ENCODE data around the gene HADHB. TPM values are rescaled to one million over a fixed set of nuclear protein-coding genes. Genes with fewer than 3 reads are reported as not detected.
A peak's percentile ranks its signal among the peaks of the same experiment; 100 is the strongest.

The HADHB gene
- total and polyA plus RNA-seq, 2 of the 13 experiments (the other 11 are each of a cell fraction or from before 2014, with no cell fraction given), result 112 to 238 TPM

DNA sequence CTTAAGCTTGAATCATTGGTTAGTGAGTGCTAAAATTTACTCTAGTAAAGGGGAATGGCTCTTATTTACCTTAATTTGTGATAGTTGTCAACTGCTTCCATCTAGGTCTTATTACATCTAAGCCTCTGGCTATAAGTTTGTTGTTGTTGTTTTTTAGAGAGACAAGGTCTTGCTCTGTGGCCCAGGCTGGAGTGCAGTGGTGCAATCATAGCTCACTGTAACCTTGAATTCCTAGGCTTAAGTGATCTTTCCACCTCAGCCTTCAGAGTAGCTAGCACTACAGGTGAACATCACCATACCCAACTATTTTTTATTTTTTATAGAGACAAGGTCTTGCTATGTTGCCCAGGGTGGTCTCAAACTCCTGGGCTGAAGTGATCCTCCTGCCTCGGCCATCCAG, 6.9 kb upstream of the HADHB start:
- WGBS (ENCODE audit: low lambda C conversion rate), result 67% methylated on average over 1 of the region's 1 CpG
- H4K20me1 ChIP-seq (ENCODE audit: insufficient read depth, low read length), result peaks cover 28% of the 10 kb centered on the region
- no TSS peak for BruUV-seq (replicated peaks)
- no peak for FAIRE-seq
- no peaks in the 10 kb centered on the region for H3K9me3 ChIP-seq (ENCODE audit: low read length)
- H3K9ac ChIP-seq (ENCODE audit: insufficient read depth, low read depth, low read length), result no peak overlapping the region
- H3K79me2 ChIP-seq (ENCODE audit: insufficient read depth, low read length), result peaks cover 50% of the 10 kb centered on the region
- peak overlapping the region; percentile 23 for H3K27ac ChIP-seq (ENCODE audit: extremely low read length, insufficient read depth, low read length)
- no peak for DNase-seq (ENCODE audit: low spot score)
- in situ Hi-C loops (cut with HindIII; ENCODE audit: extremely low pct_ligation_motif_present, low pct_unique_long_range_greater_than_20kb) (loop anchor here (5.0 to 10.0 kb wide), 2 partner anchors 94 to 227 kb away; no protein-coding TSS in a partner anchor), intact Hi-C loops (cut with micrococcal nuclease; ENCODE audit: unreplicated experiment) (no loop called here)
- CTCF ChIA-PET (ENCODE audit: low intra/inter-chr PET ratio, low total read pairs), result interaction anchor here (0.9 kb wide), 1 partner anchor 76 kb away, joined by 3 read pairs; no protein-coding TSS in a partner anchor
- no peak overlapping the region for H3K4me3 ChIP-seq (replicated peaks in 1 of 3; ENCODE audit: insufficient read depth in 1 of 3, low read depth in 2 of 3, low read length in 3 of 3)
- POLR2A ChIA-PET, result no interaction called here
- ATAC-seq, result peak; percentile 53
- no peak overlapping the region for H2AFZ ChIP-seq (ENCODE audit: low read length)
- H3K36me3 ChIP-seq (replicated peaks in 1 of 2; ENCODE audit: control insufficient read depth in 1 of 2, insufficient read depth in 2 of 2, low read length in 2 of 2), result peaks cover 15 to 46% of the 10 kb centered on the region in 2 experiments
- H3K27me3 ChIP-seq (ENCODE audit: control insufficient read depth in 1 of 2, insufficient read depth in 2 of 2, low read length in 2 of 2), result no peaks in the 10 kb centered on the region
- peaks cover 53% of the 10 kb centered on the region for H3K4me1 ChIP-seq (ENCODE audit: insufficient read depth, low read length)
- H3K4me2 ChIP-seq (ENCODE audit: low read depth, low read length), result 0 out of 2 replicates have a peak overlapping the region, but pooled peaks have one; percentile 0
- TF ChIP-seq, protein P1, sequence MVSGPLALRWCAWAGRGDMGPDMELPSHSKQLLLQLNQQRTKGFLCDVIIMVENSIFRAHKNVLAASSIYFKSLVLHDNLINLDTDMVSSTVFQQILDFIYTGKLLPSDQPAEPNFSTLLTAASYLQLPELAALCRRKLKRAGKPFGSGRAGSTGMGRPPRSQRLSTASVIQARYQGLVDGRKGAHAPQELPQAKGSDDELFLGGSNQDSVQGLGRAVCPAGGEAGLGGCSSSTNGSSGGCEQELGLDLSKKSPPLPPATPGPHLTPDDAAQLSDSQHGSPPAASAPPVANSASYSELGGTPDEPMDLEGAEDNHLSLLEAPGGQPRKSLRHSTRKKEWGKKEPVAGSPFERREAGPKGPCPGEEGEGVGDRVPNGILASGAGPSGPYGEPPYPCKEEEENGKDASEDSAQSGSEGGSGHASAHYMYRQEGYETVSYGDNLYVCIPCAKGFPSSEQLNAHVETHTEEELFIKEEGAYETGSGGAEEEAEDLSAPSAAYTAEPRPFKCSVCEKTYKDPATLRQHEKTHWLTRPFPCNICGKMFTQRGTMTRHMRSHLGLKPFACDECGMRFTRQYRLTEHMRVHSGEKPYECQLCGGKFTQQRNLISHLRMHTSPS (CRISPR knock-in tag; IDR thresholded peaks at IDR 0.05; ENCODE audit: low read depth), result no peak
- TF ChIP-seq ZFP1 (CRISPR knock-in tag; IDR thresholded peaks at IDR 0.05) (no peak), NFKB2 (CRISPR knock-in tag; IDR thresholded peaks at IDR 0.05; ENCODE audit: borderline replicate concordance) (no peak), ZNF431 (CRISPR knock-in tag; IDR thresholded peaks at IDR 0.05; ENCODE audit: borderline replicate concordance, low read depth) (no peak), HNF4A (CRISPR knock-in tag; IDR thresholded peaks at IDR 0.05) (peak; percentile 52), TEAD3 (CRISPR knock-in tag; optimal IDR thresholded peaks at IDR 0.05; ENCODE audit: borderline replicate concordance) (peak; percentile 34), ZNF3 (CRISPR knock-in tag; IDR thresholded peaks at IDR 0.05) (peak; percentile 83; the same call in 1 of the 2 replicates), ASH2L (IDR thresholded peaks at IDR 0.05; ENCODE audit: insufficient read length, low read depth, low read length) (no peak), CEBPB (IDR thresholded peaks at IDR 0.05; ENCODE audit: borderline replicate concordance, low read depth, low read length) (peak; percentile 43; the same call in 1 of the 2 replicates), FOXK1 (CRISPR knock-in tag; IDR thresholded peaks at IDR 0.05; ENCODE audit: borderline replicate concordance, low read depth) (peak; percentile 41; the same call in 1 of the 2 replicates), ZNF605 (CRISPR knock-in tag; IDR thresholded peaks at IDR 0.05) (no peak), ZNF121 (CRISPR knock-in tag; IDR thresholded peaks at IDR 0.05) (peak; percentile 94)
- TF ChIP-seq, protein P2, sequence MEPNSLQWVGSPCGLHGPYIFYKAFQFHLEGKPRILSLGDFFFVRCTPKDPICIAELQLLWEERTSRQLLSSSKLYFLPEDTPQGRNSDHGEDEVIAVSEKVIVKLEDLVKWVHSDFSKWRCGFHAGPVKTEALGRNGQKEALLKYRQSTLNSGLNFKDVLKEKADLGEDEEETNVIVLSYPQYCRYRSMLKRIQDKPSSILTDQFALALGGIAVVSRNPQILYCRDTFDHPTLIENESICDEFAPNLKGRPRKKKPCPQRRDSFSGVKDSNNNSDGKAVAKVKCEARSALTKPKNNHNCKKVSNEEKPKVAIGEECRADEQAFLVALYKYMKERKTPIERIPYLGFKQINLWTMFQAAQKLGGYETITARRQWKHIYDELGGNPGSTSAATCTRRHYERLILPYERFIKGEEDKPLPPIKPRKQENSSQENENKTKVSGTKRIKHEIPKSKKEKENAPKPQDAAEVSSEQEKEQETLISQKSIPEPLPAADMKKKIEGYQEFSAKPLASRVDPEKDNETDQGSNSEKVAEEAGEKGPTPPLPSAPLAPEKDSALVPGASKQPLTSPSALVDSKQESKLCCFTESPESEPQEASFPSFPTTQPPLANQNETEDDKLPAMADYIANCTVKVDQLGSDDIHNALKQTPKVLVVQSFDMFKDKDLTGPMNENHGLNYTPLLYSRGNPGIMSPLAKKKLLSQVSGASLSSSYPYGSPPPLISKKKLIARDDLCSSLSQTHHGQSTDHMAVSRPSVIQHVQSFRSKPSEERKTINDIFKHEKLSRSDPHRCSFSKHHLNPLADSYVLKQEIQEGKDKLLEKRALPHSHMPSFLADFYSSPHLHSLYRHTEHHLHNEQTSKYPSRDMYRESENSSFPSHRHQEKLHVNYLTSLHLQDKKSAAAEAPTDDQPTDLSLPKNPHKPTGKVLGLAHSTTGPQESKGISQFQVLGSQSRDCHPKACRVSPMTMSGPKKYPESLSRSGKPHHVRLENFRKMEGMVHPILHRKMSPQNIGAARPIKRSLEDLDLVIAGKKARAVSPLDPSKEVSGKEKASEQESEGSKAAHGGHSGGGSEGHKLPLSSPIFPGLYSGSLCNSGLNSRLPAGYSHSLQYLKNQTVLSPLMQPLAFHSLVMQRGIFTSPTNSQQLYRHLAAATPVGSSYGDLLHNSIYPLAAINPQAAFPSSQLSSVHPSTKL (CRISPR knock-in tag; IDR thresholded peaks at IDR 0.05), result 0 out of 2 replicates have a peak, but pooled peaks have one; percentile 10
- TF ChIP-seq, protein P3, sequence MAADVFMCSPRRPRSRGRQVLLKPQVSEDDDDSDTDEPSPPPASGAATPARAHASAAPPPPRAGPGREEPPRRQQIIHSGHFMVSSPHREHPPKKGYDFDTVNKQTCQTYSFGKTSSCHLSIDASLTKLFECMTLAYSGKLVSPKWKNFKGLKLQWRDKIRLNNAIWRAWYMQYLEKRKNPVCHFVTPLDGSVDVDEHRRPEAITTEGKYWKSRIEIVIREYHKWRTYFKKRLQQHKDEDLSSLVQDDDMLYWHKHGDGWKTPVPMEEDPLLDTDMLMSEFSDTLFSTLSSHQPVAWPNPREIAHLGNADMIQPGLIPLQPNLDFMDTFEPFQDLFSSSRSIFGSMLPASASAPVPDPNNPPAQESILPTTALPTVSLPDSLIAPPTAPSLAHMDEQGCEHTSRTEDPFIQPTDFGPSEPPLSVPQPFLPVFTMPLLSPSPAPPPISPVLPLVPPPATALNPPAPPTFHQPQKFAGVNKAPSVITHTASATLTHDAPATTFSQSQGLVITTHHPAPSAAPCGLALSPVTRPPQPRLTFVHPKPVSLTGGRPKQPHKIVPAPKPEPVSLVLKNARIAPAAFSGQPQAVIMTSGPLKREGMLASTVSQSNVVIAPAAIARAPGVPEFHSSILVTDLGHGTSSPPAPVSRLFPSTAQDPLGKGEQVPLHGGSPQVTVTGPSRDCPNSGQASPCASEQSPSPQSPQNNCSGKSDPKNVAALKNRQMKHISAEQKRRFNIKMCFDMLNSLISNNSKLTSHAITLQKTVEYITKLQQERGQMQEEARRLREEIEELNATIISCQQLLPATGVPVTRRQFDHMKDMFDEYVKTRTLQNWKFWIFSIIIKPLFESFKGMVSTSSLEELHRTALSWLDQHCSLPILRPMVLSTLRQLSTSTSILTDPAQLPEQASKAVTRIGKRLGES (CRISPR knock-in tag; IDR thresholded peaks at IDR 0.05; ENCODE audit: borderline replicate concordance), result no peak
- TF ChIP-seq, protein P4, sequence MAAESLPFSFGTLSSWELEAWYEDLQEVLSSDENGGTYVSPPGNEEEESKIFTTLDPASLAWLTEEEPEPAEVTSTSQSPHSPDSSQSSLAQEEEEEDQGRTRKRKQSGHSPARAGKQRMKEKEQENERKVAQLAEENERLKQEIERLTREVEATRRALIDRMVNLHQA (CRISPR knock-in tag; IDR thresholded peaks at IDR 0.05), result no peak
- TF ChIP-seq, protein P5, sequence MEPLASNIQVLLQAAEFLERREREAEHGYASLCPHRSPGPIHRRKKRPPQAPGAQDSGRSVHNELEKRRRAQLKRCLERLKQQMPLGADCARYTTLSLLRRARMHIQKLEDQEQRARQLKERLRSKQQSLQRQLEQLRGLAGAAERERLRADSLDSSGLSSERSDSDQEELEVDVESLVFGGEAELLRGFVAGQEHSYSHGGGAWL (CRISPR knock-in tag; IDR thresholded peaks at IDR 0.05), result no peak
